Right lobe of liver (tissue), 4 donors: ENCODE data around the gene PLEKHF1.

ENCODE experiments used
- POLR2A ChIP-seq: fragments of 450-650 bp; IDR thresholded peaks from one replicate; pipeline ENCODE4 v1.6.1; 2017; ENCODE audit warnings: antibody characterized with exemption, mild to moderate bottlenecking
- TF ChIP-seq, protein P1 (sequence below), 4 donors: fragments of 200-600 bp in 3 of 4; fragments of 450-650 bp in 1 of 4; IDR thresholded peaks; one replicate each; pipeline versions ENCODE4 v1.5.1 to v1.8.0; 2016 to 2022; ENCODE audit warnings: antibody characterized with exemption in 4 of 4, mild to moderate bottlenecking in 2 of 4
- donor health status: DM: no; HTN: no; CAD: no.
- donor health status: DM: no; HTN: no; CAD: no.
- donor health status: DM: no; HTN: yes; CAD: no.

- TF ChIP-seq POLR2A, result no peak
- TF ChIP-seq, protein P1, sequence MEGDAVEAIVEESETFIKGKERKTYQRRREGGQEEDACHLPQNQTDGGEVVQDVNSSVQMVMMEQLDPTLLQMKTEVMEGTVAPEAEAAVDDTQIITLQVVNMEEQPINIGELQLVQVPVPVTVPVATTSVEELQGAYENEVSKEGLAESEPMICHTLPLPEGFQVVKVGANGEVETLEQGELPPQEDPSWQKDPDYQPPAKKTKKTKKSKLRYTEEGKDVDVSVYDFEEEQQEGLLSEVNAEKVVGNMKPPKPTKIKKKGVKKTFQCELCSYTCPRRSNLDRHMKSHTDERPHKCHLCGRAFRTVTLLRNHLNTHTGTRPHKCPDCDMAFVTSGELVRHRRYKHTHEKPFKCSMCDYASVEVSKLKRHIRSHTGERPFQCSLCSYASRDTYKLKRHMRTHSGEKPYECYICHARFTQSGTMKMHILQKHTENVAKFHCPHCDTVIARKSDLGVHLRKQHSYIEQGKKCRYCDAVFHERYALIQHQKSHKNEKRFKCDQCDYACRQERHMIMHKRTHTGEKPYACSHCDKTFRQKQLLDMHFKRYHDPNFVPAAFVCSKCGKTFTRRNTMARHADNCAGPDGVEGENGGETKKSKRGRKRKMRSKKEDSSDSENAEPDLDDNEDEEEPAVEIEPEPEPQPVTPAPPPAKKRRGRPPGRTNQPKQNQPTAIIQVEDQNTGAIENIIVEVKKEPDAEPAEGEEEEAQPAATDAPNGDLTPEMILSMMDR (IDR thresholded peaks at IDR 0.05), result no peak
These were observed 40.4 kb downstream of the PLEKHF1 start for GRCh38 chr19:29705706-29706105.
